ENCODE measurements around the gene PDZD2. TPM values are rescaled to one million over a fixed set of nuclear protein-coding genes. Genes with fewer than 3 reads are reported as not detected.

The PDZD2 gene
- total RNA-seq, 2 donors from 2014 or later, result 6.6 to 14.6 TPM

- Histone ChIP-seq H3K9me3 (ENCODE audit: control insufficient read depth, low read length) (no peaks in the 10 kb centered on the region), H3K4me3 (ENCODE audit: low read length) (no peak overlapping the region), H3K27ac (ENCODE audit: low read depth, low read length) (no peak overlapping the region), H3K36me3 (ENCODE audit: control insufficient read depth, insufficient read depth, low read length) (no peaks in the 10 kb centered on the region), H3K9ac (ENCODE audit: extremely low read depth, low read length, poor library complexity, severe bottlenecking) (no peak overlapping the region), H3K4me1 (ENCODE audit: control insufficient read depth, insufficient read depth, low read length) (no peaks in the 10 kb centered on the region), H3K27me3 (ENCODE audit: control insufficient read depth, insufficient read depth, low read length, poor library complexity, severe bottlenecking) (no peaks in the 10 kb centered on the region)
- no peak overlapping the region for H3K4me3 Mint-ChIP-seq
- peaks cover 1% of the 10 kb centered on the region for H3K27me3 Mint-ChIP-seq (ENCODE audit: insufficient read depth)
- H3K9me3 Mint-ChIP-seq, result no peaks in the 10 kb centered on the region
- H3K27ac Mint-ChIP-seq, result no peak overlapping the region
- TF ChIP-seq CTCF (conservative IDR thresholded peaks at IDR 0.05), result no peak
- H3K4me1 Mint-ChIP-seq, result peaks cover under 1% of the 10 kb centered on the region
- no peak for DNase-seq
- 91 to 100% methylated on average over 1 of the region's 1 CpG for WGBS, 2 experiments (ENCODE audit: insufficient coverage in 1 of 2, insufficient read length in 1 of 2)
- no peaks in the 10 kb centered on the region for H3K36me3 Mint-ChIP-seq (ENCODE audit: low read depth)
These were observed 13.5 kb upstream of the PDZD2 start for GRCh38 chr5:31625394-31625793.

- Mint-ChIP-seq H3K36me3 (ENCODE audit: low read depth) (no peaks in the 10 kb centered on the region), H3K27ac (no peak overlapping the region), H3K27me3 (ENCODE audit: insufficient read depth) (peaks cover 1% of the 10 kb centered on the region), H3K4me3 (no peak overlapping the region), H3K9me3 (no peaks in the 10 kb centered on the region), H3K4me1 (peaks cover 1% of the 10 kb centered on the region)
- Histone ChIP-seq H3K9ac (ENCODE audit: extremely low read depth, low read length, poor library complexity, severe bottlenecking) (no peak overlapping the region), H3K4me1 (ENCODE audit: control insufficient read depth, insufficient read depth, low read length) (no peaks in the 10 kb centered on the region), H3K36me3 (ENCODE audit: control insufficient read depth, insufficient read depth, low read length) (no peaks in the 10 kb centered on the region), H3K4me3 (ENCODE audit: low read length) (no peak overlapping the region), H3K27ac (ENCODE audit: low read depth, low read length) (no peak overlapping the region), H3K9me3 (ENCODE audit: control insufficient read depth, low read length) (no peaks in the 10 kb centered on the region), H3K27me3 (ENCODE audit: control insufficient read depth, insufficient read depth, low read length, poor library complexity, severe bottlenecking) (no peaks in the 10 kb centered on the region)
- no peak for DNase-seq
- no peak for TF ChIP-seq CTCF (conservative IDR thresholded peaks at IDR 0.05)
- WGBS, 2 experiments (ENCODE audit: insufficient coverage in 1 of 2, insufficient read length in 1 of 2), result 88 to 92% methylated on average over 1 to 3 of the region's 3 CpGs
These were observed 12.8 kb upstream of the PDZD2 start for GRCh38 chr5:31626156-31626555.

- Mint-ChIP-seq H3K36me3 (ENCODE audit: low read depth) (no peaks in the 10 kb centered on the region), H3K4me1 (peaks cover 1% of the 10 kb centered on the region), H3K9me3 (no peaks in the 10 kb centered on the region), H3K27me3 (ENCODE audit: insufficient read depth) (peaks cover 1% of the 10 kb centered on the region), H3K4me3 (no peak overlapping the region), H3K27ac (no peak overlapping the region)
- no peak overlapping the region for H3K4me3 ChIP-seq (ENCODE audit: low read length)
- no peaks in the 10 kb centered on the region for H3K27me3 ChIP-seq (ENCODE audit: control insufficient read depth, insufficient read depth, low read length, poor library complexity, severe bottlenecking)
- TF ChIP-seq CTCF (conservative IDR thresholded peaks at IDR 0.05), result no peak
- no peak for DNase-seq
- H3K9ac ChIP-seq (ENCODE audit: extremely low read depth, low read length, poor library complexity, severe bottlenecking), result no peak overlapping the region
- H3K27ac ChIP-seq (ENCODE audit: low read depth, low read length), result no peak overlapping the region
- H3K4me1 ChIP-seq (ENCODE audit: control insufficient read depth, insufficient read depth, low read length), result no peaks in the 10 kb centered on the region
- no peaks in the 10 kb centered on the region for H3K36me3 ChIP-seq (ENCODE audit: control insufficient read depth, insufficient read depth, low read length)
- H3K9me3 ChIP-seq (ENCODE audit: control insufficient read depth, low read length), result no peaks in the 10 kb centered on the region
- 80 to 87% methylated on average over 4 to 11 of the region's 11 CpGs for WGBS, 2 experiments (ENCODE audit: insufficient coverage in 1 of 2, insufficient read length in 1 of 2)
These were observed 12.2 kb upstream of the PDZD2 start for GRCh38 chr5:31626604-31627234.
